Left hindlimb (tissue), 1 donor: ENCODE results near the gene RAB4B.
A peak's percentile ranks its signal among the peaks of the same experiment; 100 is the strongest.
"Not testable (repeated sequence)": the region's sequence is repeated elsewhere in the genome, so short reads cannot be mapped to it uniquely, and the experiment has no call there.

Experiments used
- DNase-seq: peaks from one replicate; pipeline ENCODE4 v3.0.0-alpha.2; 2018

RAB4B gene

DNA sequence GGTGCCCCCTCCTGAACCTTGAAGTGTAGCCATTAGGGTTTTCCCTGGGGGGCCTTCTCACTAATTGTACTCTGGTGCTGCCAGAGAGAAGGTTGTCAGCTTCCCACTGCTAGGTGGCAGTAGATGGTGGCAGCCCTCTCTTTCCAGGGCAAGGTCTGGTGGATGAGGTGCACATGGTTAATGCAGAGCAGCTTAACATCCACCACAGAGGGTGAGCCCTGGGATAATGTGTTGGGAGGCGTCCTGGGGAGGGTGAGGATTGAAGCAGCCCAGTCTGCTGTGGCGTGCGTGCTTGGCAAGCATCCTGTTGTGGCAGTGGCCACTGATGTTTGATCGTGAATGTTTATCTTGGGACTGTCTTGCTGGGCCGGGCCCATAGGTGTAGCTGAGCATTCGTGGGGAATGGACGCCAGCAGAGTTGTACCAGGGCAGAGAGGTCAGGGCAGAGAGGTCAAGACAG lies 26.8 kb downstream of the RAB4B start:
- no peak for DNase-seq

GRCh38 chr19:40805258-40805868 lies 27.3 kb downstream of the RAB4B start:
- DNase-seq: no peak

DNA sequence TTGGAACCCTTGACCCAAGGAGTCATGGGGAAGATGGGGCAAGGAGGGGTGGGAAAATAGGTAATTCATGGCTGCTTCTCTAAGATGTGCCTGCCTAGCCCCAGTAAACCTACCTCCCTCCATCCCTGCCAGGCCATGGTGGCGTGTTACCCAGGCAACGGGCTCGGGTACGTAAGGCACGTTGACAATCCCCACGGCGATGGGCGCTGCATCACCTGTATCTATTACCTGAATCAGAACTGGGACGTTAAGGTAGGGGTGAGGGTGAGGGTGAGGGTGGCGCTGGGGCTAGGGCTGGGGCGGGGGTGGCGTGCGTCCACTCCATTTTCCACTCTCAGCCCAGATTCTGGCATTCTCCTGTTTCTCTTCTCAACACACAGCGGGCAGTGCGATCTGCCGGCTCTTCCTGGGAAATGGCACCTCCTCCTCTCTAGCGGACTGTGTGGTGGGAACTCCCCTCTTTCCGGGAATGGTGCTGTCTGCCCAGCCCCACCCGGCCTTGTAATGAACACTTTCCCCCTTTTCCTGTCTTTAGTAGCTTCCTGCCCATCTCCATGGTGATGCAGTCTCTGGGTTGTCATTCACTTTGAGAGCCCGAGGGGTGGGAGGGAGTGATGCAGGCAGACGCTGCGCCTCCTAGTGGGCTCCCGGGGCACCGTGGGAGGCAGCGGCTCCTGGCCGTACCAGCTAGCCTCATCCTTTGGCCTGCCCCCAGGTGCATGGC lies 28.5 kb downstream of the RAB4B start:
- DNase-seq: peak; percentile 93

GRCh38 chr19:40807147-40808020 lies 29.3 kb downstream of the RAB4B start:
- DNase-seq: no peak

- DNase-seq: no peak
Observed at GRCh38 chr19:40808021-40808325, 29.9 kb downstream of the RAB4B start.

DNA sequence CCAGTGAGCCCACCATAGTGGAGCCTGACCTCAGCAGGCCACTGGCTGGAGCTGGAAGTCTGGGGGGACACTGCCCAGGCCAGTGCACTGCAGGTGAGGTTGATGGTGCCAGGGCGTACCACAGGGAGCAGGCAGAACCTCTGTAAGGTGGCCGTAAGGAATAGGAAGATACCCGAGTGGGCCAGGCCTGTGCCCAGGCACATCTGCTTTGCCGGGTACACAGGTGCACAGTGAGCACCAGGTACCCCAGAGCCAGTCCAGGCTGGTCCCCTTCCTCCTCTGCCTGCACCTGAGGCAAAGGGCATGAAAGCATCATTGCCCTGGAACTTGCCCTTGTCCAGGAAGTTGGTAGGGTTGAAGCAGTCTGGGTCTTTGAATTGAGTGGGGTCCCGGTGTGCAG lies 30.4 kb downstream of the RAB4B start:
- DNase-seq: no peak

GRCh38 chr19:40809358-40810086 lies 31.5 kb downstream of the RAB4B start:
- DNase-seq: no peak

GRCh38 chr19:40810160-40810559 lies 32.1 kb downstream of the RAB4B start:
- no peak for DNase-seq

DNA sequence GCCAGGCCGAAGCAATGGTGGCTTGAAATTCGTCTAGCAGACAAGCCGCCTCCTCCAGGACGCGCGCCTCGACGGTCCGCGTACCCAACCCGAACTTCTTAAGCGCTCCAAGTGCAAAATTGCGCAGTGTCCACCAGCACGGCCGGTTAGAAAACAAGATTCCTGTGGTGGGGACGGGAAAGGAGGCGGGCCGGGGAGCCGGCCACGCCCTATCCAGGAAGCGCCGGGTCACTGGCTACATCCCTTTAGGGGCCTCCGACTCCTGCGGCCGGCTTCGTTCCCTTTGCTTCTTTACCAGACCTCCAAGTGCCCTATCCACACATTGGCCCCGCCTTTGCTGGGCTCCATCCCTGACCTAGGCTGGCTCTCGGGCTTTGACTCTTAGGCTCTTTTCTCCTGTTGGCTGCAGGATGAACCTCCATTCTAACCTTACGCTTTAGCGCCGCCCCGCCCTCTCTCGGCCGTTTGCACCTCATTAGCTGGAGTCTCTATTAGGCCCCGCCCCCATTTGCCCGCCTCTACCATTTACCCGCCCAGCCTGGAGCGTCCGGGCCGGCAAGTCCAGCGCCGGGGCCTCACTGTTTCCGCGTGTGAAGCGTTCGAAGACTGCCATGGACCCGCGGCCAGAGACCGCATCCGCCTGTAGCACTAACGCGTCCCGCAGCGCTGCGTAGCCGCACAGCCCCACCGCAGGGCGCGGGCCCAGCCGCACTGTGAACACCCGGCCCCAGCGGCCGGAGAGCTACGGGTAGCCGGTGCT lies 32.8 kb downstream of the RAB4B start:
- peak; percentile 88 for DNase-seq

DNA sequence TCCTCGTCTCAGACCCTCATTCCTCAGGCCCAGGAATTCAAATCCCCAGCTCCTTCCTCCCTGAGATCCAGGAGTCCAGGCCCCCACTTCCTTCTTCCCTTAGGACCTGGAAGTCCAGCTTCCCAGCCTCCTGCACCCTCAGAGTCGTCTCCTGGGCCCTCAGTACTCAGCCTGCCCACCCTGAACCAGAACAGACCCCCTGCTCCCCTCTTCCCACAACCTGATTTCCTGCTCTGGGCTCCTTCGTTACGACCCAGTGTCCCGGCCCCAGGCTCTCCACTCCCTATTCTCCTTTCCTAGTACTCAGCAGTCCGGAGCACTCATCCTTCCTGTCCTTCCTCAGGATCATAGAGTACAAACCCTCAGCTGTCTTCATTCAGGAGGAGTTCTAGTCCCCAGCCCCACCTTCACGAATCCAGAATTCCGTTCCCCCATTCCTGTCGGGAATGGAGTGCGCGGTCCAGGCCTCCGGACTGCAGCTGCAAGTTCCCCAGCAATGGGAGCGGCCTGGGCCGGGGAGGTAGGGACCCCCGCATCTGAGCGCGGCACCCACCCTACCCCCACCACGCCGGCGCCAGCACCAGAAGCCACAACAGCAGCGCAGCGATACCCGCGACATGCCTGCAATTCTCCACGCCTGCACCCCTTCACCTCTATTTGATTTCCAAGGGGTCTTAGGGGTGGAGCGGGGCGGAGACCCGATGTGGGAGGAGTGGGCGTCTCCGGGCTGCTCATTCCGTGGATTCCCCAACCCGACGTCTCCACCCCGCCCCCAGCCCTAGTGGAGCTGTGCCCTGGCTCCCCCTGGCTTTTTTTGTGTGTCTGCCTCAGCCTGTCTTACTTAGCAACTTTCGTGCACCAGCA lies 33.7 kb downstream of the RAB4B start:
- DNase-seq: no peak

DNA sequence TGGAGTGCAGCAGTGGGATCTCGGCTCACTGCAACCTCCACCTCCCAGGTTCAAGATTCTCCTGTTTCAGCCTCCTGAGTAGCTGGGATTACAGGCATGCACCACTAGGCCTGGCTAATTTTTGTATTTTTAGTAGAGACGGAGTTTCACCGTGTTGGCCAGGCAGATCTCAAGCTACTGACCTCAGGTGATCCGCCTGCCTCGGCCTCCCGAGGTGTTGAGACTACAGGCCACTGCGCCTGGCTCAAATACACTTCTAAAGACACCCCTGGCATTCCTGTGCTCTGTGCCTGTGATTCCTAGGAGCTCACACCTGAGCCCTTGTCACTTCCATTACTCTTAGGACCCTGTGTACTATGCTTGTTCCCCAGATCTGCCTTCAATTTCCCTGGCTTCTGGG lies 34.5 kb downstream of the RAB4B start:
- not testable (repeated sequence) for DNase-seq

- DNase-seq: peak; percentile 75
Observed at GRCh38 chr19:40813182-40813581, 35.1 kb downstream of the RAB4B start.

DNA sequence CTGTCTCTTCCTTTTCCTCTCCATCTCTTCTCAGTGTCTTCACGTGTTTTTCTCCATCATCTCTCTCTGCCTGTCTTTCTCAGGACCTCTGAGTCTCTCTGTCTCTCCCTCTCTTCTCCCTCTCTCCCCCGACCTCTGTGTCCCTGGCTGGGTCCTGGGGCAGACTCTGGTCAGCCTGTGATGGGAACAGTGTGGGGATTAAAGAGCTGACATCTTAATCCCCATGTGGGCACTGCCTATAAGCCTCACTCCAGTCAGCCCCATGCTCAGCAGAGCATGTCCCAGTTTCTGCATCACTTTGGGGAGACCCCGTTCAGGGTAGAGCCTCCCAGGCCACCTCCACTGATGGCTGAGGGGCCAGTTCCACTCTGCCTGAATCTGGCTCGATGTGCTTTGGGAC lies 37.2 kb downstream of the RAB4B start:
- DNase-seq: no peak

- not testable (repeated sequence) for DNase-seq
Observed at GRCh38 chr19:40818480-40819399, 40.7 kb downstream of the RAB4B start.

DNA sequence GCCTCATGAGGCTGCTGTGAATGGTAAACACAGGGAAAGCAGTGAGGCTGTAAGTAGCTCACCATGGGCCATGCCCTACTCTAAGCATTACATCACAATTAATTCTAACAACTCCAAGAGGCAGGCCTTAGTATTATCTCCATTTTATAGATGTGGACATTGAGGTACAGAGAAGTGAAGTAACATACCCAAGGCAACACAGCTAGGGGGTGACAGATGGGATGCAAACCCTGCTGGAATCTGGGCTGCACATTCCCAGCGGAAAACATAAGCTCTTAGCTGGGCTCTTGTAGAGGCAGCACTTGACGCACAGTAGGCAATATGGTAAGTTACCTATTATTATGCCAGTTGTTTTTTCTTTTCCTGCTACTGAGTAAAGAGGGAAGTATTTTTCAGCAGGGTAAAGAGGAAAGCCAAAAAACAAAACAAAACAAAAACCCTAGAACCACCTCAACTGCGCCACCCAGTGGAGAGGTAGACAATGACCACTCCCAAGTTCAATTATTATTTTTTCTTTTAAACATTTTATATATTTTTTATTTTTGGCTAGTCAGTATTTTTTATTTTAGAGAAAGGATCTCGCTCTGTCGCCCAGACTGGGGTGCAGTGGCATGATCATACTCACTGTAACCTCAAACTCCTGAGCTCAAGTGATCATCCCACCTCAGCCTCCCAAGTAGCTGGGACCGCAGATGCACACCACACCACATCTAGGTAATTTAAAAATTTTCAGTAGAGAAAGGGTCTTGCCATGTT lies 41.6 kb downstream of the RAB4B start:
- not testable (repeated sequence) for DNase-seq

- DNase-seq: no peak
Observed at GRCh38 chr19:40822161-40822560, 44.1 kb downstream of the RAB4B start.

- DNase-seq: not testable (repeated sequence)
Observed at GRCh38 chr19:40822704-40823553, 44.9 kb downstream of the RAB4B start.

DNA sequence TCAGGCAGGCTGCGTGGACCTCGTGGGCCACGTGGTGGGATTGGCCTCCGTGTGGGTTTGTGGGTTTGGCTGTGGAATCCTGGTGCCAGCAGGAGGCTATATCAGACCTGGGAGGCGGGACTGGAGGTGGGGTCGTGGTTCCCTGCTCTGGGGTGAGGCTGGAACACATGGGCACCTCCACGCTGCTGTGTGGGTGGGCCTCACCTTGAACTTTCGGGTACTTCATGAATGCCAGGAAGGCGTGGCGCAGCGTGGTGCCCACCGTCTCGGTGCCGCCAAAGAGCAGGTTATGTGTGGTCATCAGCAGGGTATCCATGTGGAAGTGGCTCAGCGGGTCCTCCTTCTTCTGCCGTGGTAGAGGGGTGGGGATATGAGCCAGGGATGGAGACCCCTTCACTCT lies 46.9 kb downstream of the RAB4B start:
- not testable (repeated sequence) for DNase-seq
